GF-D8 (cell line): ENCODE measurements around the gene VPS4B.
"Not testable (repeated sequence)": the region's sequence is repeated elsewhere in the genome, so short reads cannot be mapped to it uniquely, and the experiment has no call there.

Experiments
- DNase-seq: peaks from one replicate; lab custom pipeline; 2025; lab: John Stamatoyannopoulos, UW

VPS4B gene

GRCh38 chr18:63422087-63422863, at the start of gene VPS4B:
Gene VPS4B (minus strand): TSS chr18:63422476. CDS start chr18:63422259, 217 bp downstream.
- DNase-seq, result peak; percentile 100

- no peak for DNase-seq
Observed at GRCh38 chr18:63470751-63471150, 48.5 kb upstream of the VPS4B start.

GRCh38 chr18:63468575-63468974, 46.3 kb upstream of the VPS4B start:
- DNase-seq, result no peak

DNA sequence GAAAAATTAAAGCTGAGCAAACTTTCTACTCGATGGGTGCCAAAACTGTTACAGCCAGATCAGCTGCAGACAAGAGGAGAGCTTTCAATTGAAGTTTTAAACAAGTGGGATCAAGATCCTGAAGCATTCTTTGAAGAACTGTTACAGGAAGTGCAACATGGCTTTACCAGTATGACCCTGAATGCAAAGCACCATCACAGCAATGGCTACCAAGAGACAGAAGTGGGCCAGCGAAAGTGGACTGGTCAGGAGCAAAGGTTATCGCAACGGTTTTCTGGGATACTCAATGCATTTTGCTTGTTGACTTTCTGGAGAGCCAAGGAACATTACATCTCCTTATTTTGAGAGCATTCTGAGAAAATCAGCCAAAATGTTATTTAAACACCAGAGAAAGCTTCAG, 45.4 kb upstream of the VPS4B start:
- DNase-seq, result no peak

DNA sequence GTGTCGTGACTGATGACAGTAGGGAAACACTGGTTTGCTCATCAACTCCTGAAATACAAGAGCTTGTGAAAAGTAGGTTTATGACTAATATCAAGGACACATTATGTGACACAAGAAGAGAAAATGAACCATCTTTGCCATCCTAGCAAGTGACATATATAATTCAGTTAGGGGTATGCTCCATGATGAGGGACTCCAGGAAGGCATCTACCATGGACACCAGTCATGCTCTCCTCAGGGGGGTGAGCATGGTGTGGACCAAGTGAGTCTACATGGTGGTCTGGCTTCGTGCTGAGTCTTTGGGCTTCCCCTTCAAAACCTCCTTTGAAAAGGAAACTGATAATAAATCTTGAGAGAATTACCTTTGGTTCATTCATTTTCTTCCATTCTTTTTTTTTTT, 42.8 kb upstream of the VPS4B start:
- no peak for DNase-seq

GRCh38 chr18:63464434-63464833, 42.2 kb upstream of the VPS4B start:
- DNase-seq, result no peak

DNA sequence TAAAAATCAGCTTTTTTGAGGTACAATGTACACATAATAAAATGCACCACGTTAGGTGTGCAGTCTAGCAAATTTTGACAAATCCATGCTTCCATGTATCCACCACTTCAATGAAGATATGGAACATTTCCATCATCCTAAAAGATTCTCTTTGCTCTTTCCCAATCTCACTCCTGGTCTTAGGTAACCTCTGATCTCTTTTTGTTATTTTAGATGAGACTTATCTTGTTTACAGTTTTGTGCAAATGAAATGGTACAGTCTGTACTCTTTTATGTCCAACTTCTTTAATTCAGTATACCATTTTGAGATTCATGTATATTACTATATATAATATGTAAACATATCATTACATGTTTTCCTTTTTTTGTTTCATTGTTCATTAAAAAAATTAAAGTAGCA, 38.1 kb upstream of the VPS4B start:
- DNase-seq, result no peak

- no peak for DNase-seq
Observed at GRCh38 chr18:63457977-63458376, 35.7 kb upstream of the VPS4B start.

DNA sequence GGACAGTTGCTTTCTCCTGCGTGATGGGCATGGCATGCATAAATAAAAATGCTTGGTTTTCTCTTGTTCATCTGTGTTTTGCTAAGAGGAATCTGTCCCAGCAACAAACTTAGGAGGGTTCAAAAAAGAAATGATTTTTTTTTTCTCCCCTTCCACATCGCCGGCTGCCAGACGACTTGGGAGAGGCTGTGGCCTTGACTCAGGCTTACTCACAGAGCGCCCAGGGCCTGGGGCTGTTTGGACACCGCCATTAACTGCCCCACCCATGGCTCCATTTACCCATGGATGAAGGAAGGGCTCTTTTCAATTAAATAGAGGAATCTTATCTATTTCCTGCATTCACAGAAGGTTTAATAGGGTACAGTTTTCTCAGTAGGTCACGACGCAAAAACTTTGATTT, 32.2 kb upstream of the VPS4B start:
- DNase-seq, result no peak

GRCh38 chr18:63452751-63453150, 30.5 kb upstream of the VPS4B start:
- DNase-seq, result not testable (repeated sequence)

- no peak for DNase-seq
Observed at GRCh38 chr18:63451799-63452660, 29.8 kb upstream of the VPS4B start.

- DNase-seq, result no peak
Observed at GRCh38 chr18:63449426-63449825, 27.1 kb upstream of the VPS4B start.

- no peak for DNase-seq
Observed at GRCh38 chr18:63447066-63447465, 24.8 kb upstream of the VPS4B start.

DNA sequence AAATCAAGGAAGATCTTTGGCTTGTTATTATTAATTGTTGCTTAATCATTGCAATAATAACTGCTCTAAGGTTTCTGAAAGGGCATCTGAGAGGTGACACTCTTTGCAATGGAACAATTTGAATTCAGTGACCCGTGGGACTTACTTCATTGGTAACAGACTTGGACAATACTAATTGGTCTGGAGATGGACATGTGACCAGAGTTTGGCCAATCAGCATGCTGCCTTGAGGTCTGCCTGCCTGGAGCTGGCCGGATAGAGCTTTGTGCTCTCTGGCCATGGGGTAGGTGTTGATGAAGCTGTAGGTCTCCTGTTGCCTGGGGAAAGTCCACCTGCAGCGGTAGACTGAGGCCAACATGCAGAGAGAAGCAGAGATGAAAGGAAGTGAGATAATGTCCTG, 24.0 kb upstream of the VPS4B start:
- DNase-seq, result no peak

GRCh38 chr18:63445037-63445436, 22.8 kb upstream of the VPS4B start:
- no peak for DNase-seq

GRCh38 chr18:63444580-63444979, 22.3 kb upstream of the VPS4B start:
- peak; percentile 86 for DNase-seq

DNA sequence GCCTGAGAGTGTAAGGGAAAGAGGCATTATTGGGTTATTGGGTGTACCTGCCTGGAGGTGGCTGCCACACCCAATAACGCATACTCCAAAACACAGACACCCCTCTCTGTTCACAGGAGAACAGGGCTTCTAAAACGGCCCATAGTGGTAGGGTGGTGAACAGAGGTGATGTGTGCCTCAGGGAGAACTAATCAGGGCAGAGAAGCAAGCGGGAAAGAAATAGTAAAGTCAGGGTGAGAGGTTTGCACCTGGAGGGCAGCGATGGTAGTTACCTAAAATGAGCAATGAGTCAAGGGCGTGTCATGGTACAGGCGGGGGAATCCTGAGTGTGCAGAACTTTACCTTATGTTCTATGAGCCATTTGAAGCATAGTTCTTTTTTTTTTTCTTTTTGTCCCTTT, 21.6 kb upstream of the VPS4B start:
- no peak for DNase-seq

DNA sequence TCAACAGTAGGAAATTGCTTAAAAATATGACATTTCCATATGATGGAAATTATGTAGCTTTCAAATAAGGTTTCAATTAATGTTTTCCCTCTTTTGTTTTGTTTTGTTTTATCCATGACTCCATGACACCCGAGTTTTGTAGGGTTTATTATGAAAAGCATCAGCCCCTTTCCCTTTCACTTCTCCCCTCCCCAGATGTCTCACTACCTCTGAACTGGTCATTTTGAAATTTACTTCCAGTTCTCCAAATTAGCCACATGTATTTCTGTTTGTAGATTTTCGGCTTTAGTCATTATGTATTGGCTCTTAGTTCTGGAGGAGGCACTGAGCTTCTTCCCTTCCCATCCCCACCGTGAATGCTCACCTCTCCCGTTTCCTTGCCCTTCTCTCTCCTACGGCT, 18.6 kb upstream of the VPS4B start:
- no peak for DNase-seq

DNA sequence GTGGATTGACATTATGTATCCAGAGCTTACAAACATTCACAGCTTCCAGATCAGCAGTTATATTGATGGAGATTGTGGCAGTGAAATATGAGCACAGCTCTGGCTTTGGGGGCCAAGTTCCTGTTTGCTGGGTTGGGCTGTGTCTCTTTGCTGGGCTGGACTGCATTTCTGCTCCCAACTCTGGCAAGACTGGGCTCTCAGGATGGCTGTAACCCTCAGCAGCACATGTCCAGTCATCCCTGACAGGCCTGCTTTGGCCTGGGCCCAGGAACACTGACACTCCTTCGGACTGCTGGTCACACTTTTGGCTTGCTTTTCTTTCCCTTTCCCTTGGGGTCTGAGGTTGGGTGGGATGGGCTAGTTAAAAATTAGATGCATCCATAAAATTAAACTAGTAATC, 17.9 kb upstream of the VPS4B start:
- no peak for DNase-seq

- peak; percentile 15 for DNase-seq
Observed at GRCh38 chr18:63439334-63439733, 17.1 kb upstream of the VPS4B start.

GRCh38 chr18:63438181-63438580, 15.9 kb upstream of the VPS4B start:
- DNase-seq, result no peak

- no peak for DNase-seq
Observed at GRCh38 chr18:63433334-63433866, 11.1 kb upstream of the VPS4B start.

DNA sequence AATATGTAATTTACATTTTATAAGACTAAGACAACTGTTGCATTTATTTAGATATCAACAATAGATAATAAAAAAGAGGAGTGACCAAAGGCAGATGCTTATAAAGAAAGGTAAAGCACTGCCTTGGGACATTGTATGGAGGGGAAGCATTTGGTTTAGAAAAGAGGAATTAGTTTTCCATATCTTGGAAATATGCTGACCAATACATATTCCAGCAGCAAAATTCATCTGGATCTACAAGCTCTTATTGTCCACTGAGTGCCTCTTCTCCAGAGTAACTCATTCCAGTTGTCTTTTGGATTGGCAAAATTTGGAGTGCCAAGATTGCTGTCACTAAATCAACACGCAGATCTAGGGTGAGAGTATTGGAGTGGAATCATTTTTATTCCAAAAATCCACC, 8.9 kb upstream of the VPS4B start:
- DNase-seq, result no peak
